Neural crest cell (in vitro differentiated cells): ENCODE measurements around the gene RUNX1. TPM values are rescaled to one million over a fixed set of nuclear protein-coding genes. Genes with fewer than 3 reads are reported as not detected.

Experiments used
- DNase-seq: peaks from one replicate; pipeline ENCODE4 v3.0.0; 2021; ENCODE audit warnings: low read depth, mixed read lengths, low spot score
- H3K27ac Mint-ChIP-seq: one replicate; pipeline ENCODE4 v1.8.0; 2021; ENCODE audit warnings: mild to moderate bottlenecking, mixed read lengths; ENCODE audit not compliant: unreplicated experiment
- H3K27me3 Mint-ChIP-seq: 2 replicates; pipeline ENCODE4 v1.8.0; 2021; ENCODE audit warnings: low read depth, mild to moderate bottlenecking, mixed read lengths
- H3K36me3 Mint-ChIP-seq: 2 replicates; pipeline ENCODE4 v1.8.0; 2021; ENCODE audit warnings: low read depth, mild to moderate bottlenecking, mixed read lengths
- H3K4me1 Mint-ChIP-seq: 2 replicates; pipeline ENCODE4 v1.8.0; 2021; ENCODE audit warnings: mixed read lengths
- H3K4me3 Mint-ChIP-seq: one replicate; pipeline ENCODE4 v1.8.0; 2021; ENCODE audit warnings: mild to moderate bottlenecking, mixed read lengths
- H3K9me3 Mint-ChIP-seq: 2 replicates; pipeline ENCODE4 v1.8.0; 2021; ENCODE audit warnings: mixed read lengths
- total RNA-seq: library from RNA; stranded (reverse); gene quantifications from 2 replicates; pipeline ENCODE4 v1.2.1, GENCODE V29; 2021
- TF ChIP-seq, protein P1 (sequence below): fragments of 200-600 bp; sonication (generic); conservative IDR thresholded peaks from 2 replicates; pipeline ENCODE4 v1.5.0; 2021; ENCODE audit warnings: antibody characterized with exemption, mild to moderate bottlenecking

The RUNX1 gene
- total RNA-seq, 1 donor from 2014 or later: 0.63 TPM

DNA sequence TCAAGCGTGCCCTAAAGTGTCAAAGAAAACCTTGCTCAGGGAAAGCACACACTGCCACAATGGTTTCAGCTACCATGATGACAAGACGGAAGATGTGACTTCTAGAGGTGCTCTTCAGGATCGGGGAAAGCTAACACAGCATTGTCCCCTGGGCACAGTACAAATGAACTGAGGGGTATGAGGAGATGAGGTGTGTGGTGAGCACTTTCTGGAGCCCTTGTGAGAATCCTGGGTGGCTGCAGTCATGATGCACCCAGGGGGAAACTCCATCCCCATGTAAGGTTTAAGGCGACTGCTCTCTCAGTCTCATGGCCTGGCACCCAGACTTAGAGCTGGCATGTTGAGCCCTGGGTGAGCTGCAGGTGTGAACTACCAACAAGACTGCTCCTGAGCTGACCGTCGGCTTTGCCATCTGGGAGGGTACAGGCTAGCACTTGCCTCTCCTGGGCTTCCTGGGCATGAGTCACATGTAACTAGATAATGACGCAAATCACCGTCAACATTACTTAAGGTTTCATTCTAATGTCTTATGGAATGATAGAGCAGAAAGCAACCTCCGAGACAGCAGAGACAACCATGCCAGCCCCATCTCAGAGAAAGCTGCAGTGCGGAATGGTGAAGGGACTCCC lies 235.7 kb downstream of the RUNX1 start:
- H3K9me3 Mint-ChIP-seq: no peaks in the 10 kb centered on the region
- no peak overlapping the region for H3K27ac Mint-ChIP-seq
- TF ChIP-seq, protein P1, sequence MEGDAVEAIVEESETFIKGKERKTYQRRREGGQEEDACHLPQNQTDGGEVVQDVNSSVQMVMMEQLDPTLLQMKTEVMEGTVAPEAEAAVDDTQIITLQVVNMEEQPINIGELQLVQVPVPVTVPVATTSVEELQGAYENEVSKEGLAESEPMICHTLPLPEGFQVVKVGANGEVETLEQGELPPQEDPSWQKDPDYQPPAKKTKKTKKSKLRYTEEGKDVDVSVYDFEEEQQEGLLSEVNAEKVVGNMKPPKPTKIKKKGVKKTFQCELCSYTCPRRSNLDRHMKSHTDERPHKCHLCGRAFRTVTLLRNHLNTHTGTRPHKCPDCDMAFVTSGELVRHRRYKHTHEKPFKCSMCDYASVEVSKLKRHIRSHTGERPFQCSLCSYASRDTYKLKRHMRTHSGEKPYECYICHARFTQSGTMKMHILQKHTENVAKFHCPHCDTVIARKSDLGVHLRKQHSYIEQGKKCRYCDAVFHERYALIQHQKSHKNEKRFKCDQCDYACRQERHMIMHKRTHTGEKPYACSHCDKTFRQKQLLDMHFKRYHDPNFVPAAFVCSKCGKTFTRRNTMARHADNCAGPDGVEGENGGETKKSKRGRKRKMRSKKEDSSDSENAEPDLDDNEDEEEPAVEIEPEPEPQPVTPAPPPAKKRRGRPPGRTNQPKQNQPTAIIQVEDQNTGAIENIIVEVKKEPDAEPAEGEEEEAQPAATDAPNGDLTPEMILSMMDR: no peak
- peaks cover 5% of the 10 kb centered on the region for H3K27me3 Mint-ChIP-seq
- H3K36me3 Mint-ChIP-seq: no peaks in the 10 kb centered on the region
- peaks cover 51% of the 10 kb centered on the region for H3K4me1 Mint-ChIP-seq
- no peak overlapping the region for H3K4me3 Mint-ChIP-seq
- DNase-seq: no peak

DNA sequence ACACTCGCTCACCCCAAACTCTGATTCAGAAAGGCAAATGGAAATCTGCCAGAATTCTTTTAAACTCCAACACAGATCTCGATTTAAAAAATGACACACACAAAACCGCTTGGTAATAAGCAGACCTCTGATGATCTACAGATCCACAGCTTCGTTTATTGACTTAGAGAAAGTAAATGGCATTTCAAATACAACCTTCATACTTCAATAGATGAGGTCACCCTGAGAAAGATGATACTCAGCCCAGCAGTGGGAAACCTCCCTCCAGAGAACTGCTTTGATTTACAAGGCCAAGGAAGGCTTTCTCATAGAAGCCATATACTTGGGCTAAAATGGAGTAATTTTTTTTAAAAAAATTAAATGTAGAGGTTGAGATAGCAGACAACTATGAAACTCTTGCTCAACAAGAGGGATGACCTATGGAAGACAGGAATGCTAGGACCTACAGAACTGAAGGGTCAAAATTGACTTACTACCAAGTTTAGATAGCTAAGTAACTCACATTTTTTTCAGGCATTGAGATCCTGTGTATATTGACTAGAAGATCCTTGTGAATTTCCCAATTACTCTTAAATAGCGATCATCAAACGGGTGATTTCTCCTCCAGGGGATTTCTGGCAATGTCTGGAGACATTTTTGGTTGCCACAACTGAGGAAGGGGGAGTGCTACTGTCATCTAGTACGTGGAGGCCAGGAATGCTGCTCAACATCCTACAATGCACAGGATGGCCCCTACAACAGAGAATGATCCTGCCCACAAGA lies 236.4 kb downstream of the RUNX1 start:
- Mint-ChIP-seq H3K4me3 (no peak overlapping the region), H3K9me3 (no peaks in the 10 kb centered on the region), H3K36me3 (no peaks in the 10 kb centered on the region), H3K27ac (no peak overlapping the region), H3K4me1 (peaks cover 44% of the 10 kb centered on the region), H3K27me3 (peaks cover 5% of the 10 kb centered on the region)
- TF ChIP-seq, protein P1: no peak
- DNase-seq: no peak

DNA sequence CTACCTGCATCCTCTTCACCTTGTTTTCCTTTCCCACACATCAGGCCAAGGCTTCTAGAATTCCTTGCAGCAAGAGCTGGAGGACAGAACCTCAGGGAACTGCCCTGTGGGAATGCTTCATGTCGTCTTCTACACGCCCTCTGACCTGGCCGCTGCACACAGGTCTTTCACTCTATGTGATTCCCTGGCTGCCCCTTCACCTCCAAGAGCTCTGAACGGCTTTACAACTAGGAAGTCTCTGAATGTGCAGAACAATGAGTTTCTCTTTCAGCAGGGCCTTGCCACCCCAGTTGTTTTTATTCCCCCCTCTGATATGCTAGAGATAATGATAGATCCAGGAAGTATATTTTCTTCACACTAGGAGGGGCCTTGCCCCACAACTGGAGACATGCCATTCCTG lies 237.7 kb downstream of the RUNX1 start:
- TF ChIP-seq, protein P1: no peak
- H3K27me3 Mint-ChIP-seq: peaks cover 5% of the 10 kb centered on the region
- H3K4me3 Mint-ChIP-seq: no peak overlapping the region
- H3K36me3 Mint-ChIP-seq: peaks cover 1% of the 10 kb centered on the region
- H3K9me3 Mint-ChIP-seq: peaks cover 2% of the 10 kb centered on the region
- peak overlapping the region; percentile 7 for H3K27ac Mint-ChIP-seq
- DNase-seq: no peak
- peaks cover 41% of the 10 kb centered on the region for H3K4me1 Mint-ChIP-seq

DNA sequence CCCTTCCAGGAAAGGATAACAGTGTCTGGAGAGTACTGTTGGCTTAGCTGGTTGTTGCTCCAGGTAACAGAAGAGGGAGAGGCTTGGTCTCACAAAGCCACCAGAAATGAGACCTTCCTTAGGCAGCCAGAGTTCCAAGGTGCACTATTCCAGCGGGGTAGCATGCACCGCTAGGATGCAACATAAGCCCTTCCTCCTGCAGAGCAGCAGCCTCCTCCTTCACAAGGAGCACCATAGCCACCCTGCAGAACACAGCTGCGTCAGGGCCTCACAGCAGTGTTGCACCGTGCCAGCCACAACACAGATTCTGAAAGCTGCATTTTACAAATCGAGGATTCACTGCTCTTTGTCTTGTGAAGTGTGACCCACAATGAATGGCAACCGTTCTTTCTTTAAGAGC lies 238.3 kb downstream of the RUNX1 start:
- Mint-ChIP-seq H3K27ac (no peak overlapping the region), H3K27me3 (peaks cover 4% of the 10 kb centered on the region), H3K4me3 (no peak overlapping the region), H3K9me3 (peaks cover 4% of the 10 kb centered on the region), H3K4me1 (peaks cover 38% of the 10 kb centered on the region), H3K36me3 (peaks cover 2% of the 10 kb centered on the region)
- no peak for DNase-seq
- TF ChIP-seq, protein P1: no peak

DNA sequence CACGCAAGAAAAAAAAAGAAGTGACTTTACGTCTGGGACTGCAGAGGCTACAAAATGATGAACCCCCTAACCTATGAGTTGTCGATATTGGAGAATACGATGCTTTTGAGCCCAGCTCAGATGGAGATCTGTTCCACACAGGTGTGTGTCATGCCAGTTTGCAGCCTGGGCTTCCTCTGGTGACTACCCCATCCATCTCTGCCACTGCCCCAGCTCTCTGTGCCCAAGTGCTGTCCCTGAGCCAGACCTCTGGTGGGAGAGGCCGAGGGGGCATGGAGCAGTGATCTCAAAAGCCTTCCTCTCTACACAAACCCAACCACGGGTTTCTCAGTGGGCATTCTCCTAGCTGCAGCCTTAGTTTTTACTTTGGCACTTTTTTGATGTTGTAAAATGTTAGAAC lies 239.3 kb downstream of the RUNX1 start:
- H3K27me3 Mint-ChIP-seq: no peaks in the 10 kb centered on the region

More for the DNA sequence above, 239.3 kb downstream of the RUNX1 start:
- Mint-ChIP-seq H3K4me1 (peaks cover 28% of the 10 kb centered on the region), H3K36me3 (peaks cover 8% of the 10 kb centered on the region), H3K4me3 (no peak overlapping the region), H3K27ac (no peak overlapping the region), H3K9me3 (peaks cover 7% of the 10 kb centered on the region)
- TF ChIP-seq, protein P1: no peak
- DNase-seq: no peak
